CD14-positive monocyte (primary cell): ENCODE results near the gene HPS4. TPM values are rescaled to one million over a fixed set of nuclear protein-coding genes. Genes with fewer than 3 reads are reported as not detected.
"Not testable (repeated sequence)": the region's sequence is repeated elsewhere in the genome, so short reads cannot be mapped to it uniquely, and the experiment has no call there.

ENCODE experiments used
- DNase-seq, 3 donors: peaks; one replicate each; pipeline ENCODE4 v3.0.0-alpha.2; 2011 to 2022
- H2AFZ ChIP-seq: 2 replicates; pipeline ENCODE4 v1.6.0; 2012; ENCODE audit warnings: mild to moderate bottlenecking, low read depth, low read length, inconsistent platforms; ENCODE audit not compliant: insufficient read depth, poor library complexity, severe bottlenecking
- H3K27ac ChIP-seq, 2 donors: 1 replicate in 1 of 2; 2 replicates in 1 of 2; pipeline ENCODE4 v1.5.1; 2012 to 2013; ENCODE audit warnings: low read length in 2 of 2, control low read depth in 1 of 2, inconsistent platforms in 1 of 2, low read depth in 1 of 2, mild to moderate bottlenecking in 1 of 2
- H3K27me3 ChIP-seq, 2 donors: one replicate each; pipeline versions ENCODE4 v1.6.0 to v1.6.1; 2011 to 2013; ENCODE audit warnings: low read length in 2 of 2; ENCODE audit not compliant: control insufficient read depth in 2 of 2, insufficient read depth in 2 of 2
- H3K36me3 ChIP-seq, 2 donors: replicated peaks in 1 of 2; 1 replicate in 1 of 2; 2 replicates in 1 of 2; pipeline versions ENCODE4 v1.5.1 to v1.6.1; 2012 to 2013; ENCODE audit warnings: low read length in 2 of 2, control low read depth in 1 of 2, inconsistent platforms in 1 of 2, mild to moderate bottlenecking in 1 of 2; ENCODE audit not compliant: insufficient read depth in 2 of 2, control insufficient read depth in 1 of 2
- H3K4me1 ChIP-seq, 2 donors: 1 replicate in 1 of 2; 2 replicates in 1 of 2; pipeline versions ENCODE4 v1.5.1 to v1.6.1; 2012 to 2013; ENCODE audit warnings: low read length in 2 of 2, control low read depth in 1 of 2, inconsistent platforms in 1 of 2, mild to moderate bottlenecking in 1 of 2, moderate library complexity in 1 of 2; ENCODE audit not compliant: insufficient read depth in 2 of 2, control insufficient read depth in 1 of 2
- H3K4me2 ChIP-seq: replicated peaks from 2 replicates; pipeline ENCODE3; 2012; ENCODE audit warnings: low read length, moderate library complexity, mild to moderate bottlenecking; ENCODE audit not compliant: poor library complexity, severe bottlenecking; ENCODE audit errors: extremely low read depth
- H3K4me3 ChIP-seq, 3 experiments: fragments of 200-600 bp in 1 of 3; sonication (generic) in 1 of 3; replicated peaks in 1 of 3; 1 replicate in 2 of 3; 2 replicates in 1 of 3; pipeline ENCODE4 v1.5.1; 2011 to 2013; ENCODE audit warnings: low read length in 3 of 3, mild to moderate bottlenecking in 3 of 3, control low read depth in 2 of 3, low read depth in 2 of 3, inconsistent platforms in 1 of 3, moderate library complexity in 1 of 3
- H3K79me2 ChIP-seq: 2 replicates; pipeline ENCODE4 v1.6.0; 2012; ENCODE audit warnings: mild to moderate bottlenecking, control low read depth, inconsistent platforms, low read length, moderate library complexity; ENCODE audit not compliant: insufficient read depth
- H3K9ac ChIP-seq: 2 replicates; pipeline ENCODE4 v1.6.0; 2017; ENCODE audit warnings: low read length, mild to moderate bottlenecking; ENCODE audit not compliant: insufficient read depth, poor library complexity, severe bottlenecking
- H3K9me3 ChIP-seq, 2 donors: replicated peaks in 1 of 2; 1 replicate in 1 of 2; 2 replicates in 1 of 2; pipeline versions ENCODE4 v1.5.1 to v1.6.1; 2012 to 2013; ENCODE audit warnings: low read length in 2 of 2, control low read depth in 1 of 2; ENCODE audit not compliant: control insufficient read depth in 1 of 2, insufficient read depth in 1 of 2
- H4K20me1 ChIP-seq: 2 replicates; pipeline ENCODE4 v1.6.0; 2012; ENCODE audit warnings: mild to moderate bottlenecking, low read length, control low read depth, moderate library complexity; ENCODE audit not compliant: insufficient read depth
- H3K27ac Mint-ChIP-seq, 7 donors: one replicate each; pipeline ENCODE4 v1.8.0; 2020; ENCODE audit warnings: mild to moderate bottlenecking in 7 of 7, mixed read lengths in 7 of 7, moderate library complexity in 6 of 7, inconsistent platforms in 2 of 7
- H3K27me3 Mint-ChIP-seq, 3 donors: one replicate each; pipeline ENCODE4 v1.8.0; 2021 to 2022; ENCODE audit warnings: low read depth in 3 of 3, mild to moderate bottlenecking in 3 of 3, mixed read lengths in 3 of 3, moderate library complexity in 3 of 3, inconsistent platforms in 1 of 3
- H3K36me3 Mint-ChIP-seq, 2 donors: one replicate each; pipeline ENCODE4 v1.8.0; 2020; ENCODE audit warnings: mixed read lengths in 2 of 2, inconsistent platforms in 1 of 2, mild to moderate bottlenecking in 1 of 2
- H3K4me1 Mint-ChIP-seq: one replicate; pipeline ENCODE4 v1.8.0; 2020; ENCODE audit warnings: mild to moderate bottlenecking, mixed read lengths
- H3K4me3 Mint-ChIP-seq, 2 donors: one replicate each; pipeline ENCODE4 v1.8.0; 2020; ENCODE audit warnings: mild to moderate bottlenecking in 2 of 2, mixed read lengths in 2 of 2, moderate library complexity in 1 of 2
- H3K9me3 Mint-ChIP-seq, 7 donors: one replicate each; pipeline ENCODE4 v1.8.0; 2020 to 2022; ENCODE audit warnings: mixed read lengths in 7 of 7, mild to moderate bottlenecking in 6 of 7, moderate library complexity in 6 of 7, inconsistent platforms in 2 of 7
- CTCF ChIP-seq: fragments of 200-600 bp; IDR thresholded peaks from one replicate; pipeline ENCODE4 v1.8.0; 2022; ENCODE audit warnings: antibody characterized with exemption, mild to moderate bottlenecking
- WGBS: methylation state at CpG from one replicate; pipeline ENCODE4 v1.1.5; 2013; ENCODE audit warnings: missing lambda C conversion rate; ENCODE audit not compliant: insufficient coverage; 5-methylcytosine and 5-hydroxymethylcytosine counted together
- intact Hi-C, 2 donors: fragments of 100-400 bp; cut with micrococcal nuclease; formaldehyde crosslinking; loops; one replicate each; pipeline versions ENCODE4 v1.15.0 to v1.15.1; 2023
- polyA plus RNA-seq, 3 donors: library from polyadenylated mRNA; depleted of rRNA in 1 of 3; unstranded in 2 of 3; stranded (reverse) in 1 of 3; fragments of 300-500 nt in 2 of 3; fragments of >200 nt in 1 of 3; fragmentation: Illumina TruSeq in 2 of 3; gene quantifications; 1 replicate in 2 of 3; 2 replicates in 1 of 3; pipeline ENCODE4 v1.2.3, GENCODE V29; 2012 to 2021

Gene HPS4
- polyA plus RNA-seq, 3 donors, result 5.7 to 21.6 (median 7.5) TPM

- no peak overlapping the region for H2AFZ ChIP-seq
- no peaks in the 10 kb centered on the region for H3K79me2 ChIP-seq
- H3K4me3 Mint-ChIP-seq, result no peak overlapping the region
- H4K20me1 ChIP-seq, result no peaks in the 10 kb centered on the region
- no peak for TF ChIP-seq CTCF
- peak in 2 of 3 donors; percentile 2 to 19 for DNase-seq
- H3K4me3 ChIP-seq, result no peak overlapping the region
- H3K9me3 ChIP-seq, result no peaks in the 10 kb centered on the region
- H3K4me2 ChIP-seq, result no peak overlapping the region
- H3K4me1 Mint-ChIP-seq, result peaks cover 23% of the 10 kb centered on the region
- peaks cover 0 to 11% (median 0%) of the 10 kb centered on the region in 3 donors for H3K27me3 Mint-ChIP-seq
- no peak overlapping the region for H3K27ac ChIP-seq
- peak overlapping the region in 2 of 7 donors; percentile 27 to 57 for H3K27ac Mint-ChIP-seq
- peaks cover 12 to 16% of the 10 kb centered on the region in 2 donors for H3K4me1 ChIP-seq
- H3K9me3 Mint-ChIP-seq, result peaks cover 0 to 2% (median 0%) of the 10 kb centered on the region in 7 donors
- no CpG with 5 or more reads among the region's 5 CpGs for WGBS
- peaks cover 4 to 5% of the 10 kb centered on the region in 2 donors for H3K27me3 ChIP-seq
- H3K36me3 ChIP-seq, result no peaks in the 10 kb centered on the region
- intact Hi-C loops, result no loop called here
- H3K9ac ChIP-seq, result no peak overlapping the region
- no peaks in the 10 kb centered on the region for H3K36me3 Mint-ChIP-seq
Observed at GRCh38 chr22:26409719-26410335, 73.8 kb downstream of the HPS4 start.

- H3K27me3 ChIP-seq, H3K4me3 Mint-ChIP-seq, H3K9me3 Mint-ChIP-seq, H3K4me3 ChIP-seq, H3K36me3 Mint-ChIP-seq, H3K9me3 ChIP-seq, intact Hi-C loops, H2AFZ ChIP-seq, H3K9ac ChIP-seq, H4K20me1 ChIP-seq, H3K79me2 ChIP-seq, H3K4me2 ChIP-seq, DNase-seq, H3K36me3 ChIP-seq: not testable (repeated sequence)
- peaks cover 0 to 11% (median 0%) of the 10 kb centered on the region in 3 donors for H3K27me3 Mint-ChIP-seq
- Histone ChIP-seq H3K4me1 (peaks cover 23 to 27% of the 10 kb centered on the region in 2 donors), H3K27ac (peak overlapping the region in 1 of 2 donors; percentile 23)
- peak overlapping the region in 2 of 7 donors; percentile 37 to 47 for H3K27ac Mint-ChIP-seq
- 95% methylated on average over 4 of the region's 7 CpGs for WGBS
- peaks cover 35% of the 10 kb centered on the region for H3K4me1 Mint-ChIP-seq
Observed at GRCh38 chr22:26408562-26409220, 74.9 kb downstream of the HPS4 start.
